HFFc6 (cell line): ENCODE data around the gene TRAPPC2B. TPM values are rescaled to one million over a fixed set of nuclear protein-coding genes. Genes with fewer than 3 reads are reported as not detected.

Source experiments
- DNase-seq: peaks from one replicate; pipeline ENCODE4 v3.0.0-alpha.2; 2018
- H3K27ac Mint-ChIP-seq: 2 replicates; pipeline ENCODE4 v1.8.0; 2020; ENCODE audit warnings: mild to moderate bottlenecking, mixed read lengths
- H3K27me3 Mint-ChIP-seq: 2 replicates; pipeline ENCODE4 v1.8.0; 2021; ENCODE audit warnings: mild to moderate bottlenecking, moderate library complexity, mixed read lengths; ENCODE audit not compliant: insufficient read depth
- H3K36me3 Mint-ChIP-seq: 2 replicates; pipeline ENCODE4 v1.8.0; 2021; ENCODE audit warnings: low read depth, mixed read lengths
- H3K4me1 Mint-ChIP-seq: 2 replicates; pipeline ENCODE4 v1.8.0; 2020; ENCODE audit warnings: low read depth, mixed read lengths
- H3K4me3 Mint-ChIP-seq: 2 replicates; pipeline ENCODE4 v1.8.0; 2020; ENCODE audit warnings: mild to moderate bottlenecking, moderate library complexity, mixed read lengths
- H3K9me3 Mint-ChIP-seq: 2 replicates; pipeline ENCODE4 v1.8.0; 2020; ENCODE audit warnings: mild to moderate bottlenecking, mixed read lengths
- CTCF ChIP-seq: fragments of 200-600 bp; sonication (generic); IDR thresholded peaks from 2 replicates; pipeline ENCODE4 v1.5.0; 2021; ENCODE audit warnings: antibody characterized with exemption, mild to moderate bottlenecking
- long read RNA-seq: library from polyadenylated mRNA; unstranded; transcript quantifications from one replicate; pipeline ENCODE4 v2.0.0, GENCODE V29; 2019
- total RNA-seq, 6 experiments: library from RNA; stranded (reverse); fragmentation: NEBNext Ultra II Directional; extraction: Animal tissue kit (Norgen Biotek cat#: 25700); gene quantifications; 2 replicates in 1 of 6; 3 replicates in 5 of 6; pipeline ENCODE4 v1.2.3, GENCODE V29; 2021

Gene TRAPPC2B
- 1 to 10 TPM; 7.3 to 8.5 (median 8.2) TPM for total RNA-seq
- long read RNA-seq, transcript TRAPPC2B-201 (2 exons, 732 nt), result major isoform, 17 of 17 reads
- long read RNA-seq, partial matches to known transcripts, result 0 of 17 reads
- long read RNA-seq, other reads (novel, unspliced or antisense), result 0 of 17 reads

- Mint-ChIP-seq H3K4me1 (peaks cover 17% of the 10 kb centered on the region), H3K27ac (peak within 1 kb of the TSS; percentile 95), H3K9me3 (peaks cover 6% of the 10 kb centered on the region), H3K4me3 (peak within 1 kb of the TSS; percentile 97), H3K36me3 (peaks cover 29% of the 10 kb centered on the region), H3K27me3 (no peaks in the 10 kb centered on the region)
- DNase-seq, result peak; percentile 100
- no peak for TF ChIP-seq CTCF
These were observed at the start of gene TRAPPC2B, which contains the start of gene ZNF547 for GRCh38 chr19:57362997-57363687. TSS of gene TRAPPC2B (plus strand) at chr19:57363551. CDS start at chr19:57364834, 1,283 bp downstream. TSS of gene ZNF547 (plus strand) at chr19:57363551. CDS start at chr19:57368556, 5,005 bp downstream.

- H3K27ac Mint-ChIP-seq, result no peak overlapping the region
- no peak for DNase-seq
- no peak for TF ChIP-seq CTCF
- no peaks in the 10 kb centered on the region for H3K4me1 Mint-ChIP-seq
- no peaks in the 10 kb centered on the region for H3K36me3 Mint-ChIP-seq
- H3K4me3 Mint-ChIP-seq, result no peak overlapping the region
- peaks cover 11% of the 10 kb centered on the region for H3K27me3 Mint-ChIP-seq
- peaks cover 5% of the 10 kb centered on the region; the same call in 1 of the 2 replicates for H3K9me3 Mint-ChIP-seq
These were observed 49.2 kb upstream of the TRAPPC2B start for GRCh38 chr19:57314146-57314545.

GRCh38 chr19:57317503-57317902, 45.8 kb upstream of the TRAPPC2B start:
- H3K9me3 Mint-ChIP-seq, result peaks cover 5% of the 10 kb centered on the region; the same call in 1 of the 2 replicates
- no peak for DNase-seq
- H3K4me3 Mint-ChIP-seq, result no peak overlapping the region
- no peaks in the 10 kb centered on the region for H3K36me3 Mint-ChIP-seq
- TF ChIP-seq CTCF, result no peak
- peaks cover 24% of the 10 kb centered on the region for H3K4me1 Mint-ChIP-seq
- peaks cover 10% of the 10 kb centered on the region for H3K27me3 Mint-ChIP-seq
- no peak overlapping the region for H3K27ac Mint-ChIP-seq

- Mint-ChIP-seq H3K4me1 (peaks cover 28% of the 10 kb centered on the region), H3K36me3 (peaks cover 7% of the 10 kb centered on the region), H3K9me3 (no peaks in the 10 kb centered on the region; the same call in 1 of the 2 replicates), H3K27me3 (peaks cover 10% of the 10 kb centered on the region), H3K27ac (peak overlapping the region; percentile 96), H3K4me3 (peak overlapping the region; percentile 98)
- TF ChIP-seq CTCF, result no peak
- no peak for DNase-seq
These were observed 43.5 kb upstream of the TRAPPC2B start for GRCh38 chr19:57319869-57320179.

GRCh38 chr19:57320180-57321084, 42.9 kb upstream of the TRAPPC2B start, which contains the start of gene ZNF543:
TSS of gene ZNF543 (plus strand) at chr19:57320472. CDS start at chr19:57320854, 382 bp downstream.
- H3K36me3 Mint-ChIP-seq, result peaks cover 13% of the 10 kb centered on the region
- DNase-seq, result peak; percentile 92
- H3K4me1 Mint-ChIP-seq, result peaks cover 28% of the 10 kb centered on the region
- H3K27ac Mint-ChIP-seq, result peak within 1 kb of the TSS; percentile 96
- peak; percentile 30 for TF ChIP-seq CTCF
- H3K9me3 Mint-ChIP-seq, result no peaks in the 10 kb centered on the region
- peak within 1 kb of the TSS; percentile 98 for H3K4me3 Mint-ChIP-seq
- peaks cover 8% of the 10 kb centered on the region for H3K27me3 Mint-ChIP-seq
